ENCODE measurements around the gene SLC38A1. TPM values are rescaled to one million over a fixed set of nuclear protein-coding genes. Genes with fewer than 3 reads are reported as not detected.

The SLC38A1 gene
- total and polyA plus RNA-seq, 2 experiments from 2014 or later = 114 to 234 TPM

DNA sequence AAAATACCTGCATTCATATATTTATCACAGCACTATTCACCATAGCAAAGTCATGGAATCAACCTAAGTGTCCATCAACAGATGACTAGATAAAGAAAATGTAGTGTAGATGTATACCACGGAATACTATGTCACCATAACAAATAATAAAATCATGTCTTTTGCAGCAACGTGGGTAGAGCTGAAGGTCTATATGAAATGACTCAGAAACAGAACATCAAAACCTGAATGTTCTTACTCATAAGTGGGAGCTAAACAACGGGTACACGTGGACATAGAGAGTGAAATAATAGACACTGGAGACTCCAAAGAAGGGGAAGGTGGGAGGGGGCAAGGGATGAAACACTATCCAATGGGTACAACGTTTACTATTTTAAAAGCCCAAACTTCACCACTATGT, 37.9 kb downstream of the SLC38A1 start:
- H3K79me2 ChIP-seq (replicated peaks; ENCODE audit: insufficient read depth) = peaks cover 100% of the 10 kb centered on the region
- DNase-seq (ENCODE audit: low spot score) (no peak), ATAC-seq (no peak)
- H2AFZ ChIP-seq = no peak overlapping the region
- H3F3A ChIP-seq (replicated peaks; ENCODE audit: low read depth) = no peaks in the 10 kb centered on the region
- no peaks in the 10 kb centered on the region for H3K27me3 Mint-ChIP-seq (ENCODE audit: insufficient read depth, low read depth, poor library complexity)
- H3K4me1 Mint-ChIP-seq = peaks cover 12% of the 10 kb centered on the region
- peaks cover 18% of the 10 kb centered on the region; the same call in 1 of the 2 replicates for H3K36me3 ChIP-seq (ENCODE audit: insufficient read depth)
- no peaks in the 10 kb centered on the region for H3K9me2 ChIP-seq (ENCODE audit: insufficient read depth)
- H3K9me3 Mint-ChIP-seq = no peaks in the 10 kb centered on the region
- TF ChIP-seq EZH2 (IDR thresholded peaks at IDR 0.05; ENCODE audit: low read depth, unreplicated experiment) (no peak), CREB1 (CRISPR knock-in tag; IDR thresholded peaks at IDR 0.05; ENCODE audit: low read depth) (no peak), NANOG (IDR thresholded peaks at IDR 0.05; ENCODE audit: borderline replicate concordance) (no peak), ZNF331 (CRISPR knock-in tag; IDR thresholded peaks at IDR 0.05; ENCODE audit: low read depth) (no peak), POLR2AphosphoS5 (IDR thresholded peaks at IDR 0.05; ENCODE audit: low read depth) (no peak), EZH2phosphoT487 (IDR thresholded peaks at IDR 0.05; ENCODE audit: unreplicated experiment) (no peak), ZNF114 (CRISPR knock-in tag; IDR thresholded peaks at IDR 0.05) (no peak), JUNB (IDR thresholded peaks at IDR 0.05; ENCODE audit: unreplicated experiment) (no peak), STAT1 (IDR thresholded peaks at IDR 0.05; ENCODE audit: unreplicated experiment) (no peak)
- TF ChIP-seq, protein P1, sequence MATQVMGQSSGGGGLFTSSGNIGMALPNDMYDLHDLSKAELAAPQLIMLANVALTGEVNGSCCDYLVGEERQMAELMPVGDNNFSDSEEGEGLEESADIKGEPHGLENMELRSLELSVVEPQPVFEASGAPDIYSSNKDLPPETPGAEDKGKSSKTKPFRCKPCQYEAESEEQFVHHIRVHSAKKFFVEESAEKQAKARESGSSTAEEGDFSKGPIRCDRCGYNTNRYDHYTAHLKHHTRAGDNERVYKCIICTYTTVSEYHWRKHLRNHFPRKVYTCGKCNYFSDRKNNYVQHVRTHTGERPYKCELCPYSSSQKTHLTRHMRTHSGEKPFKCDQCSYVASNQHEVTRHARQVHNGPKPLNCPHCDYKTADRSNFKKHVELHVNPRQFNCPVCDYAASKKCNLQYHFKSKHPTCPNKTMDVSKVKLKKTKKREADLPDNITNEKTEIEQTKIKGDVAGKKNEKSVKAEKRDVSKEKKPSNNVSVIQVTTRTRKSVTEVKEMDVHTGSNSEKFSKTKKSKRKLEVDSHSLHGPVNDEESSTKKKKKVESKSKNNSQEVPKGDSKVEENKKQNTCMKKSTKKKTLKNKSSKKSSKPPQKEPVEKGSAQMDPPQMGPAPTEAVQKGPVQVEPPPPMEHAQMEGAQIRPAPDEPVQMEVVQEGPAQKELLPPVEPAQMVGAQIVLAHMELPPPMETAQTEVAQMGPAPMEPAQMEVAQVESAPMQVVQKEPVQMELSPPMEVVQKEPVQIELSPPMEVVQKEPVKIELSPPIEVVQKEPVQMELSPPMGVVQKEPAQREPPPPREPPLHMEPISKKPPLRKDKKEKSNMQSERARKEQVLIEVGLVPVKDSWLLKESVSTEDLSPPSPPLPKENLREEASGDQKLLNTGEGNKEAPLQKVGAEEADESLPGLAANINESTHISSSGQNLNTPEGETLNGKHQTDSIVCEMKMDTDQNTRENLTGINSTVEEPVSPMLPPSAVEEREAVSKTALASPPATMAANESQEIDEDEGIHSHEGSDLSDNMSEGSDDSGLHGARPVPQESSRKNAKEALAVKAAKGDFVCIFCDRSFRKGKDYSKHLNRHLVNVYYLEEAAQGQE (IDR thresholded peaks at IDR 0.05; ENCODE audit: unreplicated experiment) = no peak
- TF ChIP-seq, protein P2, sequence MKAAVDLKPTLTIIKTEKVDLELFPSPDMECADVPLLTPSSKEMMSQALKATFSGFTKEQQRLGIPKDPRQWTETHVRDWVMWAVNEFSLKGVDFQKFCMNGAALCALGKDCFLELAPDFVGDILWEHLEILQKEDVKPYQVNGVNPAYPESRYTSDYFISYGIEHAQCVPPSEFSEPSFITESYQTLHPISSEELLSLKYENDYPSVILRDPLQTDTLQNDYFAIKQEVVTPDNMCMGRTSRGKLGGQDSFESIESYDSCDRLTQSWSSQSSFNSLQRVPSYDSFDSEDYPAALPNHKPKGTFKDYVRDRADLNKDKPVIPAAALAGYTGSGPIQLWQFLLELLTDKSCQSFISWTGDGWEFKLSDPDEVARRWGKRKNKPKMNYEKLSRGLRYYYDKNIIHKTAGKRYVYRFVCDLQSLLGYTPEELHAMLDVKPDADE (IDR thresholded peaks at IDR 0.05) = no peak
- TF ChIP-seq, protein P3, sequence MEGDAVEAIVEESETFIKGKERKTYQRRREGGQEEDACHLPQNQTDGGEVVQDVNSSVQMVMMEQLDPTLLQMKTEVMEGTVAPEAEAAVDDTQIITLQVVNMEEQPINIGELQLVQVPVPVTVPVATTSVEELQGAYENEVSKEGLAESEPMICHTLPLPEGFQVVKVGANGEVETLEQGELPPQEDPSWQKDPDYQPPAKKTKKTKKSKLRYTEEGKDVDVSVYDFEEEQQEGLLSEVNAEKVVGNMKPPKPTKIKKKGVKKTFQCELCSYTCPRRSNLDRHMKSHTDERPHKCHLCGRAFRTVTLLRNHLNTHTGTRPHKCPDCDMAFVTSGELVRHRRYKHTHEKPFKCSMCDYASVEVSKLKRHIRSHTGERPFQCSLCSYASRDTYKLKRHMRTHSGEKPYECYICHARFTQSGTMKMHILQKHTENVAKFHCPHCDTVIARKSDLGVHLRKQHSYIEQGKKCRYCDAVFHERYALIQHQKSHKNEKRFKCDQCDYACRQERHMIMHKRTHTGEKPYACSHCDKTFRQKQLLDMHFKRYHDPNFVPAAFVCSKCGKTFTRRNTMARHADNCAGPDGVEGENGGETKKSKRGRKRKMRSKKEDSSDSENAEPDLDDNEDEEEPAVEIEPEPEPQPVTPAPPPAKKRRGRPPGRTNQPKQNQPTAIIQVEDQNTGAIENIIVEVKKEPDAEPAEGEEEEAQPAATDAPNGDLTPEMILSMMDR (conservative IDR thresholded peaks at IDR 0.05; ENCODE audit: low read depth in 2 of 2) = no peak
- TF ChIP-seq, protein P4, sequence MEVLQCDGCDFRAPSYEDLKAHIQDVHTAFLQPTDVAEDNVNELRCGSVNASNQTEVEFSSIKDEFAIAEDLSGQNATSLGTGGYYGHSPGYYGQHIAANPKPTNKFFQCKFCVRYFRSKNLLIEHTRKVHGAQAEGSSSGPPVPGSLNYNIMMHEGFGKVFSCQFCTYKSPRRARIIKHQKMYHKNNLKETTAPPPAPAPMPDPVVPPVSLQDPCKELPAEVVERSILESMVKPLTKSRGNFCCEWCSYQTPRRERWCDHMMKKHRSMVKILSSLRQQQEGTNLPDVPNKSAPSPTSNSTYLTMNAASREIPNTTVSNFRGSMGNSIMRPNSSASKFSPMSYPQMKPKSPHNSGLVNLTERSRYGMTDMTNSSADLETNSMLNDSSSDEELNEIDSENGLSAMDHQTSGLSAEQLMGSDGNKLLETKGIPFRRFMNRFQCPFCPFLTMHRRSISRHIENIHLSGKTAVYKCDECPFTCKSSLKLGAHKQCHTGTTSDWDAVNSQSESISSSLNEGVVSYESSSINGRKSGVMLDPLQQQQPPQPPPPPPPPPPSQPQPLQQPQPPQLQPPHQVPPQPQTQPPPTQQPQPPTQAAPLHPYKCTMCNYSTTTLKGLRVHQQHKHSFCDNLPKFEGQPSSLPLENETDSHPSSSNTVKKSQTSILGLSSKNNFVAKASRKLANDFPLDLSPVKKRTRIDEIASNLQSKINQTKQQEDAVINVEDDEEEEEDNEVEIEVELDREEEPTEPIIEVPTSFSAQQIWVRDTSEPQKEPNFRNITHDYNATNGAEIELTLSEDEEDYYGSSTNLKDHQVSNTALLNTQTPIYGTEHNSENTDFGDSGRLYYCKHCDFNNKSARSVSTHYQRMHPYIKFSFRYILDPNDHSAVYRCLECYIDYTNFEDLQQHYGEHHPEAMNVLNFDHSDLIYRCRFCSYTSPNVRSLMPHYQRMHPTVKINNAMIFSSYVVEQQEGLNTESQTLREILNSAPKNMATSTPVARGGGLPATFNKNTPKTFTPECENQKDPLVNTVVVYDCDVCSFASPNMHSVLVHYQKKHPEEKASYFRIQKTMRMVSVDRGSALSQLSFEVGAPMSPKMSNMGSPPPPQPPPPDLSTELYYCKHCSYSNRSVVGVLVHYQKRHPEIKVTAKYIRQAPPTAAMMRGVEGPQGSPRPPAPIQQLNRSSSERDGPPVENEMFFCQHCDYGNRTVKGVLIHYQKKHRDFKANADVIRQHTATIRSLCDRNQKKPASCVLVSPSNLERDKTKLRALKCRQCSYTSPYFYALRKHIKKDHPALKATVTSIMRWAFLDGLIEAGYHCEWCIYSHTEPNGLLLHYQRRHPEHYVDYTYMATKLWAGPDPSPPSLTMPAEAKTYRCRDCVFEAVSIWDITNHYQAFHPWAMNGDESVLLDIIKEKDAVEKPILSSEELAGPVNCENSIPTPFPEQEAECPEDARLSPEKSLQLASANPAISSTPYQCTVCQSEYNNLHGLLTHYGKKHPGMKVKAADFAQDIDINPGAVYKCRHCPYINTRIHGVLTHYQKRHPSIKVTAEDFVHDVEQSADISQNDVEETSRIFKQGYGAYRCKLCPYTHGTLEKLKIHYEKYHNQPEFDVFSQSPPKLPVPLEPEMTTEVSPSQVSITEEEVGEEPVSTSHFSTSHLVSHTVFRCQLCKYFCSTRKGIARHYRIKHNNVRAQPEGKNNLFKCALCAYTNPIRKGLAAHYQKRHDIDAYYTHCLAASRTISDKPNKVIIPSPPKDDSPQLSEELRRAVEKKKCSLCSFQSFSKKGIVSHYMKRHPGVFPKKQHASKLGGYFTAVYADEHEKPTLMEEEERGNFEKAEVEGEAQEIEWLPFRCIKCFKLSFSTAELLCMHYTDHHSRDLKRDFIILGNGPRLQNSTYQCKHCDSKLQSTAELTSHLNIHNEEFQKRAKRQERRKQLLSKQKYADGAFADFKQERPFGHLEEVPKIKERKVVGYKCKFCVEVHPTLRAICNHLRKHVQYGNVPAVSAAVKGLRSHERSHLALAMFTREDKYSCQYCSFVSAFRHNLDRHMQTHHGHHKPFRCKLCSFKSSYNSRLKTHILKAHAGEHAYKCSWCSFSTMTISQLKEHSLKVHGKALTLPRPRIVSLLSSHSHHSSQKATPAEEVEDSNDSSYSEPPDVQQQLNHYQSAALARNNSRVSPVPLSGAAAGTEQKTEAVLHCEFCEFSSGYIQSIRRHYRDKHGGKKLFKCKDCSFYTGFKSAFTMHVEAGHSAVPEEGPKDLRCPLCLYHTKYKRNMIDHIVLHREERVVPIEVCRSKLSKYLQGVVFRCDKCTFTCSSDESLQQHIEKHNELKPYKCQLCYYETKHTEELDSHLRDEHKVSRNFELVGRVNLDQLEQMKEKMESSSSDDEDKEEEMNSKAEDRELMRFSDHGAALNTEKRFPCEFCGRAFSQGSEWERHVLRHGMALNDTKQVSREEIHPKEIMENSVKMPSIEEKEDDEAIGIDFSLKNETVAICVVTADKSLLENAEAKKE (CRISPR knock-in tag; IDR thresholded peaks at IDR 0.05) = no peak
- H4K20me1 ChIP-seq (replicated peaks; ENCODE audit: insufficient read depth) = peaks cover 44% of the 10 kb centered on the region
- no peaks in the 10 kb centered on the region; the same call in 1 of the 2 replicates for H3K4me1 ChIP-seq (ENCODE audit: insufficient read depth)
- H3K27me3 ChIP-seq (ENCODE audit: insufficient read depth) = no peaks in the 10 kb centered on the region
- H3K27ac ChIP-seq (ENCODE audit: low read depth) = no peak overlapping the region
- no peak overlapping the region for H3K27ac Mint-ChIP-seq
- peaks cover 79% of the 10 kb centered on the region for H3K36me3 Mint-ChIP-seq (ENCODE audit: low read depth)
- no peak overlapping the region for H3K4me3 ChIP-seq
- H3K4me3 Mint-ChIP-seq = no peak overlapping the region
- no peak overlapping the region for H3K4me2 ChIP-seq

All from GM23338 (cell line).